Measurements from ENCODE around the gene LAMTOR3. TPM values are rescaled to one million over a fixed set of nuclear protein-coding genes. Genes with fewer than 3 reads are reported as not detected.

LAMTOR3 gene
- total and polyA plus RNA-seq, 8 donors: 8.4 to 38.7 (median 19.5) TPM

DNA sequence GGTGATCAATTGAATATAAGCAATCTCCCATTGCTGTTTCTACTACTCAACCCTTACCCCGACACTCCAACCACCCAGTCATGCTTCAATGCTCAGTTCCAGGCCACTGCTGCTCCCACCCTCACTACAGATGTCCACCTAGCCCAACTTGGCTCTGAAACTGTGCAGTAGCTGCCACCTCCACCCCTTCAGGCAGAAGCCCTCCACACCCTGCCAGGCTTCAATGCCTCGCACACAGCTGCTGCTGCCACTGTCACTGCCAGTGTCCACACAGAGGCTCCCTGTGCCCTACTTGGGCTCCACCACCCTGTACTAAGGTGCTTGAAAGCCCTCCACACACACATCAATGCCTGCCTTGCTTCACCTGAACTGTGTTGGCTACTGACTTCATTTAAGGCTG, 34.6 kb downstream of the LAMTOR3 start:
- intact Hi-C loops (cut with DNase I): no loop called here
- TF ChIP-seq, protein P1, sequence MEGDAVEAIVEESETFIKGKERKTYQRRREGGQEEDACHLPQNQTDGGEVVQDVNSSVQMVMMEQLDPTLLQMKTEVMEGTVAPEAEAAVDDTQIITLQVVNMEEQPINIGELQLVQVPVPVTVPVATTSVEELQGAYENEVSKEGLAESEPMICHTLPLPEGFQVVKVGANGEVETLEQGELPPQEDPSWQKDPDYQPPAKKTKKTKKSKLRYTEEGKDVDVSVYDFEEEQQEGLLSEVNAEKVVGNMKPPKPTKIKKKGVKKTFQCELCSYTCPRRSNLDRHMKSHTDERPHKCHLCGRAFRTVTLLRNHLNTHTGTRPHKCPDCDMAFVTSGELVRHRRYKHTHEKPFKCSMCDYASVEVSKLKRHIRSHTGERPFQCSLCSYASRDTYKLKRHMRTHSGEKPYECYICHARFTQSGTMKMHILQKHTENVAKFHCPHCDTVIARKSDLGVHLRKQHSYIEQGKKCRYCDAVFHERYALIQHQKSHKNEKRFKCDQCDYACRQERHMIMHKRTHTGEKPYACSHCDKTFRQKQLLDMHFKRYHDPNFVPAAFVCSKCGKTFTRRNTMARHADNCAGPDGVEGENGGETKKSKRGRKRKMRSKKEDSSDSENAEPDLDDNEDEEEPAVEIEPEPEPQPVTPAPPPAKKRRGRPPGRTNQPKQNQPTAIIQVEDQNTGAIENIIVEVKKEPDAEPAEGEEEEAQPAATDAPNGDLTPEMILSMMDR (IDR thresholded peaks at IDR 0.05): no peak
- Histone ChIP-seq H3K9me3 (no peaks in the 10 kb centered on the region), H3K4me3 (no peak overlapping the region), H3K36me3 (no peaks in the 10 kb centered on the region), H3K27ac (no peak overlapping the region), H3K4me1 (no peaks in the 10 kb centered on the region), H3K27me3 (no peaks in the 10 kb centered on the region)
- ATAC-seq (no peak), FAIRE-seq (no peak), DNase-seq (no peak)
- 87 to 89% methylated on average over 2 of the region's 2 CpGs for WGBS, 2 donors

GRCh38 chr4:99857307-99857706, 36.9 kb downstream of the LAMTOR3 start:
- H3K27me3 ChIP-seq: no peaks in the 10 kb centered on the region
- peak in 1 of 4 donors; percentile 16 for ATAC-seq
- intact Hi-C loops (cut with DNase I): no loop called here
- TF ChIP-seq, protein P1 (IDR thresholded peaks at IDR 0.05): no peak
- no peak for FAIRE-seq
- no peaks in the 10 kb centered on the region for H3K36me3 ChIP-seq
- WGBS, 2 donors: 51% methylated on average over 3 of the region's 3 CpGs
- H3K27ac ChIP-seq: no peak overlapping the region
- no peak overlapping the region for H3K4me3 ChIP-seq
- no peaks in the 10 kb centered on the region for H3K9me3 ChIP-seq
- DNase-seq: no peak
- H3K4me1 ChIP-seq: no peaks in the 10 kb centered on the region

DNA sequence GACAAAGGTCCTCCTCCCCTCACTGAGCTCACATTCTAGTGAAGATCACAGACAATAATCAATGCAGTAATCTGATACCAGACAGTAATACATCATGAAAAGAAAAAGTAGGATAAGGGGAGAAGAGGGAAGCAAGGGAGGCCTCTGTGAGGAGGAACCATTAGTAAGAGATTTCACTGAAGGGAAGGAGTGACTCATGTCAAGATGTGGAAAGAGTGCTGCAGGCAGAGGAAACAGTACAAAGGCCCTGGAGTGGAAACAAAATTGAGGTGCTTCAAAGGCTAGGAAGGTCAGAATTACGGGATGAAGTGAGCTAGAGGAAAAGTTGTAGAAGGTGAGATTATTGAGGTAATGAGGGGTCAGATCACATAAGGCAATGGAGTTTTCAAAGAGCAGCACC, 38.1 kb downstream of the LAMTOR3 start:
- ATAC-seq: peak in 2 of 4 donors; percentile 73 to 85
- 57 to 75% methylated on average over 1 of the region's 1 CpG for WGBS, 2 donors
- Histone ChIP-seq H3K27ac (no peak overlapping the region), H3K27me3 (no peaks in the 10 kb centered on the region), H3K4me1 (no peaks in the 10 kb centered on the region), H3K36me3 (no peaks in the 10 kb centered on the region), H3K9me3 (no peaks in the 10 kb centered on the region), H3K4me3 (no peak overlapping the region)
- no peak for FAIRE-seq
- intact Hi-C loops (cut with DNase I): no loop called here
- TF ChIP-seq, protein P1 (IDR thresholded peaks at IDR 0.05): no peak
- DNase-seq: no peak

- DNase-seq: peak in 1 of 6 donors; percentile 15
- intact Hi-C loops (cut with DNase I): no loop called here
- Histone ChIP-seq H3K4me3 (no peak overlapping the region), H3K4me1 (no peaks in the 10 kb centered on the region), H3K36me3 (no peaks in the 10 kb centered on the region), H3K27ac (no peak overlapping the region), H3K9me3 (no peaks in the 10 kb centered on the region), H3K27me3 (no peaks in the 10 kb centered on the region)
- FAIRE-seq: no peak
- TF ChIP-seq, protein P1 (IDR thresholded peaks at IDR 0.05): no peak
- ATAC-seq: peak in 2 of 4 donors; percentile 69 to 72
- 84 to 91% methylated on average over 1 of the region's 1 CpG for WGBS, 2 donors
Measured at GRCh38 chr4:99855678-99856077, 38.5 kb downstream of the LAMTOR3 start.

DNA sequence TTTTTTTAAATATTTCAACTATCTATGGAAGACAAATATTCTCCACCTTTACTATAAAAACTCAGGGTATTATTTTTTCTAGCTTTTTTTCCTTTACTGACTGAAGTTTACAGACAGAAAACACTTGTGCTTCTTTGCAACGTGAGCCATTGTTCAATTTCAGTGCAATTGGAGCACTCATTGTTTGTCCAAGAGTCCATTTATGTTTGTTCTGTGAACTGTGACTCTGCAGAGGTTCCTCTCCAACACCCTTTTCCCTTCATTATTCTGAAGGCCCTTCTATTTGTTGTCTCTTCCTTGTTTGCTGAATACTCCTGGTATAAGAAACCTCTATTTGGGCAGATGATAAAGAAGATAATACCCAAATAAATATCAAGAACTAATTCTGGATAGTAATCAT, 40.2 kb downstream of the LAMTOR3 start:
- TF ChIP-seq, protein P1 (IDR thresholded peaks at IDR 0.05): no peak
- ATAC-seq (no peak), DNase-seq (no peak), FAIRE-seq (no peak)
- H3K36me3 ChIP-seq: no peaks in the 10 kb centered on the region
- no peaks in the 10 kb centered on the region for H3K9me3 ChIP-seq
- no peaks in the 10 kb centered on the region for H3K4me1 ChIP-seq
- no peak overlapping the region for H3K27ac ChIP-seq
- H3K27me3 ChIP-seq: no peaks in the 10 kb centered on the region
- H3K4me3 ChIP-seq: no peak overlapping the region
- intact Hi-C loops (cut with DNase I): no loop called here
- WGBS, 2 donors: 26 to 41% methylated on average over 1 of the region's 1 CpG
